NK-92 (cell line): ENCODE results near the gene MESP2.

Experiments
- DNase-seq: peaks from one replicate; lab custom pipeline; 2025; ENCODE audit not compliant: unreplicated experiment; lab: John Stamatoyannopoulos, UW

MESP2 gene

DNA sequence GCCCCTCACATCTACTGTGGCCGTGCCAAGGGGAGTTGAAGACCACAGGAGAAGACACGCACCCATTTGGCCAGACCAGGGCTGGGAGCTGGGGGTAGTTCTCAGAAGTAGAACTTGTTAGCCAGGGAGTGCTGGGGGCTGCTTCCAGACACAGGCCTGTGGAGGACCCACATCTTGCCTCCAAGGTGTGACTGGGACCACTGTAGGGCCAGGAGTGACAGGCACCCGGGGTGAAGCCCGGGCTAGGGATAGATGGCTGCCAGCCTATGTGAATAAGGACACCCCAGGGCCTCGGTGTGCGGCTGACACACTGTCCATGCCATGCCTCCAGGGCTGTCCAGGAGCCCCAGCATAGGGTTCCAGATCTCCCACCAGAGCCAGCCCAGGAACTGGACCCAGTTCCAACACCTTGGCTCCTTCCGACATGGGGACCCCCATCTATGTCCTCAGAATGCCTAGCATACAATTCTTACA lies 36.8 kb downstream of the MESP2 start:
- no peak for DNase-seq

- DNase-seq: no peak
Observed at GRCh38 chr15:89813381-89814111, 37.4 kb downstream of the MESP2 start.

DNA sequence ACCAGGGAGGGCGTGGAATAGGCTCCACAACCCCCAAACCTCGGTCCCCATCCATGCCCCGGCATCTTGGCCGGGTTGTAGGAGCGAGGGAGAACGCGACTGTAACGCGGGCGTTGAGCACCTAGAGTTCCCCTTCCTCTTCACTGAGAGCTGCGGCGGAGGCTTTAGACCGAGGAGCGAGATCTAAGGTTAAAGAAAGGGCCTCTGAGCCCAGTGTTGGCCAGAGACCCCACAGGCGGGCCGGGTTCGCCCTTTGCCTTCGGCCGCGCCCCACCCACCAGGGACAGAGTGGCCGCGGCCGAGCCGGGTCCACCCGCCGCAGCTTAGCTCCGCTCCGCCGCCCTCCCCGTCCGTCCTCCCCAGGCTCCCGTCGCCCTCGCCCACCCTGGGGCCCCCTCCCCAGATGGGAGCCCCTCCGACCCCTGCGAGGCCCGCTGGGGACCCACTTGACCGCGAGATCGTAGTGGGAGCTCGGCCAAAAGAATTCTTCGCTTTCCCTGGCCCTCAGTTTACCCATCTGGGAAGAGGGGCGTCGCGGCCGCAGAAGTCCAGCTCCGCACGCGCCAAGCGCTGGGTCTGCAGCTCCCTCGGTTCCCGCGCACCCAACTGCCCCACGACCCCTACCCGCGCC lies 38.1 kb downstream of the MESP2 start:
- no peak for DNase-seq

- no peak for DNase-seq
Observed at GRCh38 chr15:89815769-89816168, 39.6 kb downstream of the MESP2 start.

DNA sequence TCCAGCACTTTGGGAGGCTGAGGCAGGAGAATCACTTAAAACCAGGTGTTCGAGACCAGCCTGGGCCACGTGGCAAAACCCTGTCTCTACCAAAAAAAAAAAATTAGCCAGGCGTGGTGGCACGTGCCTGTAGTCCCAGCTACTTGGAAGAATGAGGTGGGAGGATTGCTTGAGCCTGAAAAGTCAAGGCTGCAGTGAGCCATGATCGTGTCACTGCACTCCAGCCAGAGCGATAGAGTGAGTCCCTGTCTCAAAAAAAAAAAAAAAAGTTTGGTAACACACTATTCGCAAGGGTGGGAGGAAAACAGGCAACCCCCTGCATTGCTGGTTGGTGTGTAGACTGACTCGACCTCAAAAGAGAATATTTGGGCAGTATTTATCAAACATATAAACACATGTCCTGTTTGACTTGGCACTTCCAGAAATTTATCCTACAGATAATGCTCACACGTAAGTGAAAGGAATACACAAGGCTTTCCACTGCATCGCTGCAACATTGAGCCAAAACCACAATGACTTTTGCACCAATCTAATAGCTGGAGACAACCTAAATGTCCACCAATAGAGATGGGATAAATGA lies 41.7 kb downstream of the MESP2 start:
- DNase-seq: no peak

- no peak for DNase-seq
Observed at GRCh38 chr15:89818287-89818686, 42.2 kb downstream of the MESP2 start.

DNA sequence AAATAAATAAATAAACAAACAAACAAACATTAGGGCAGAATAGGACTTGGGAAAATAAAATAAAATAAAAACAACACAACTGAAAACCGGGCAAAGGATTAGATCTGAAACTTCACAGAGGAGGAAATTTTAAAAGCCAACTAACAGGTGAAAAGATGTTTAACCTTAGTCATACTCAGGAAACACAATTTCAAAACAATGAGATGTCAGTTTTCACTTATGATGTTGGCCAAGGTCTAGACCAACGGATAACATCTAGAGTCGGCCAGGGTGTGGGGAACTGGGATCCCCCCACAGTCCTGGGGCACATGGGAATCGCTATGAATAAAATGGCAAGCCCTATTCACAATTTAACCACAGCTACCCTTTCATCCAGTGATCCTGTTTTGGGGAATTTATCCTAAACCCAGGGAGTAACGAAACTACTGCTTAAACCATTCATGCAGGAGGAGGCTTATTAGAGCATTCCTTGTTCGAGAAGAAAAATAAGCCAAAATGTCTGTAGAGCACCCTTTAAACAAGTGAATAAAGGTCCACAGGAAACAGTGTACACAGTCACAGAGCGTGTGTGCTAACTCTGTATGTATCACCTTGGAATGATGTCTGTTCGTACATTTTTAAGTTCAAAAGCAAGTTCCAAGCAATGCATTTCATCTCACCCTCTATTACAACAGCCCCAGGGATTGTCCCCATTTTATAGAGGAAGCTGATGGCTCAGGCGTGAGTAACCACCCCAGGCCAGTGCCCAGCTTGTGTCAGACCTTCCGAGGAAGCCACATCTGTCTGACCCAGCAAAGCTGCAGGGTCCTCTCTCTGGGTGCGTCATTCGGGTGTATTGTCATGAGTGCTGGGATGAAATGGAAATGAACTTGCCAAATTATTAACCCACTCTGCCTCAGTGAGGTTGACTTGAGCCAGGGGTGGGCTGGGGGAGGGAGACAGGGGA lies 44.8 kb downstream of the MESP2 start:
- no peak for DNase-seq

DNA sequence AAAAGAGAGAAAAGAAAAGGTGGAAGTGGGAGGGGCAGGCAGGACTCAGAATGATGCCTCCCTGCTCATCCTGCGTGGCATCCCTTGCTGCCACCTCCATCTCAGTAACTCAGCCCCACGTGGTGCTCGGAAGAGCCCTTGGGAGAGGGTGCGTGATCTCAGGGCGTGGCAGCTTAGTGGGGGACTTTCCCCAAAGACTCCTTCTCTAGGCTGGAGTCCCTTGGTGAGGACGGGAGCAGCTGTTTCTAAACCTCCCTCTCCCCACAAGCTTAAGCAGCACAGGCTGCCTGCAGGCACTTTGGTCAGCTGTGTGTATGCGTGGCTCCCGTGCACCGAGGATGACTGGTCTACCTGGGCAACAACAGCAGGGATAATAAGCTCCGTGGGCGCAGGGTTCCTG lies 45.9 kb downstream of the MESP2 start:
- no peak for DNase-seq

DNA sequence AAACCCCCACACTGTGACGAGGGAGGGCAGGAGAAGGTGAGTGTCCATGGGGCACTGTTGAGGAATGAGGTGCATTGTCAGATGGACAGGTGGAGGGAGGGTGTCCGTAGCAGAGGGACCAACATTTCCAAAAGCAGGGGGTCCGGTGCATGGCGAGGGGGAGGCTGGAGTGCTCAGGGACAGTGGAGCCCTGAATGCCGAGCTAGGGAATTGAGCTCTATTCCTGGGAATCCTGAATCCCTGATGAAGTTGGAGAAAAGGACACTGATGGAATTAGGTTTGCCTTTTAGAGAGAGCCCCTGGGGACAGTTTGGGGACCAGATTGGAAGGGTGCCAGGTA lies 46.4 kb downstream of the MESP2 start:
- DNase-seq: no peak

- no peak for DNase-seq
Observed at GRCh38 chr15:89822951-89823711, 47.0 kb downstream of the MESP2 start.

GRCh38 chr15:89823836-89824606 lies 47.9 kb downstream of the MESP2 start:
- DNase-seq: no peak

DNA sequence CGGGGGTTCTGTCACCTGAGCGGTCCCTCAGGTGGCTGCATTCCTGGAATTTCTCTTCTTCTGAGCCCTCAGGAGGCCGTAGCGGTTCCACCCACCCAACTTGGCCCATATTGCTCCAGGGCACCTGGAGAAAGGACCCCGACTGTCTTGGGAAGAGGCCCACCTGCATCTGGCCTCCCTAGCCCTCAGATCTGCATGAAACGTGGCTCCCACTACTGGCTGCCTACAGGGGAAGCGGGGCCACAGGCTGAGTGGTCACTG lies 48.4 kb downstream of the MESP2 start:
- DNase-seq: no peak

GRCh38 chr15:89825271-89825940 lies 49.3 kb downstream of the MESP2 start:
- DNase-seq: no peak

- no peak for DNase-seq
Observed at GRCh38 chr15:89826671-89827655, 50.8 kb downstream of the MESP2 start.

DNA sequence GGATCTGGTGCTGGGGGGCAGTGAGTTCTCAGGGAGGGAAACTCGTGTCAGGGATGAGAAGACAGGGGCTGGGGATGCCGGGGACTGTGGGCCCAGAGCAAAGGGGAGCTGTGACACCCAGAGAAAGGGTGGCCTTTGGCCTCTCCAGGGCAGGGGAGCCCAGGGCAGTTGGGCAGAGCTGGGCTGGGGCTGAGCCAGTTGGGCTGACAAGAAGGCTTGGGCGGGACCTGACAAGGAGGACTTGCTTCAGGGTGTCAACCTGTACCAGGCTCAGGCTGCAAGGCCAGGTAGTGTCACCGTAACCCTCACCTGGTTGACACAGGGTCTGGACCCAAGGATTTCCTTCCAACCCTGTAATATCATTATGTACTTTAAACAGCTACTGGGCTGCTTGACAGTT lies 51.7 kb downstream of the MESP2 start:
- DNase-seq: no peak
